ENCODE measurements around the gene EIF4E.

DNA sequence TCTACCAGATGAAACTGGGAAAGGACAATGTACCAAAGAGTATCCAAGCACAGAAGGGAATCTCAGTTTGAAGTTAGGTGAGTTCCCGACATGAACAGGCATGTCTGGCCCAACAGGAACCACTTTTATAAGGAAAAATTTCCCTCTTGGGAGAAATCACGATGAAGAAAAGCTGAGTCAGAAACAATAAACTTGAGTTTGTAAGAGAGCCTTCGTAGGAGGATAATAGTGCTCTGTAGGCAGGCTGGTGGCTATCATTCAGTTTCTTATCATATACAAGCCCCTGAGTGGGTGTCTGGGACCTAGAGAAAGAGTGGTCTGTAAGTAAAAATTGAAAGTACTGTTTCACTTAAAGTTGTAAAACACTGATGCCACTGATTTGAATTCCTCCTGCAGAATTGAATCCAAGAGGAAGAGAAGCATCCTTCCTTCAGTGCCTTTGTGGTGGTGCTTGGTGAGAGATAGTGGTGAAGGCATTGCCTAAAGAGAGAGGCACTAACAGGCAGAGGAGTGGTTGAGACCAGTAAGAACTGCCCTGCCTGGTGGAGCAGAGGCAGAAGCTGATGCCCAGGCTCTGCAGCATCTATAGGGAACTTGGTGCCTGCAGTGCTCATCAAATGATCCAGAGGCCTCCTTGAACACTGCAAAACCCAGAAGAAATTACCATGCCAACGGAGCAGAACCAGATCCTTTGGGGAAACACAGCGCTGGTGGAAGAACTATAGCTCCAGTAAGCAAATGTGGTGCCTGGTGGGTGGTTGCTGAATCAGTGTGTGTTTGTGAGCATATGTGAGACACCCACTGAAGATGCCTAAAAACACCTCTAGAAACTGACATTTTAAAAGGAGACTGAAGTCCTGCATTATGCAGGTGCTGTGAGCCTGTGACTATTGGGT is 34.9 kb upstream of the EIF4E start:
- TF ChIP-seq, protein P1, sequence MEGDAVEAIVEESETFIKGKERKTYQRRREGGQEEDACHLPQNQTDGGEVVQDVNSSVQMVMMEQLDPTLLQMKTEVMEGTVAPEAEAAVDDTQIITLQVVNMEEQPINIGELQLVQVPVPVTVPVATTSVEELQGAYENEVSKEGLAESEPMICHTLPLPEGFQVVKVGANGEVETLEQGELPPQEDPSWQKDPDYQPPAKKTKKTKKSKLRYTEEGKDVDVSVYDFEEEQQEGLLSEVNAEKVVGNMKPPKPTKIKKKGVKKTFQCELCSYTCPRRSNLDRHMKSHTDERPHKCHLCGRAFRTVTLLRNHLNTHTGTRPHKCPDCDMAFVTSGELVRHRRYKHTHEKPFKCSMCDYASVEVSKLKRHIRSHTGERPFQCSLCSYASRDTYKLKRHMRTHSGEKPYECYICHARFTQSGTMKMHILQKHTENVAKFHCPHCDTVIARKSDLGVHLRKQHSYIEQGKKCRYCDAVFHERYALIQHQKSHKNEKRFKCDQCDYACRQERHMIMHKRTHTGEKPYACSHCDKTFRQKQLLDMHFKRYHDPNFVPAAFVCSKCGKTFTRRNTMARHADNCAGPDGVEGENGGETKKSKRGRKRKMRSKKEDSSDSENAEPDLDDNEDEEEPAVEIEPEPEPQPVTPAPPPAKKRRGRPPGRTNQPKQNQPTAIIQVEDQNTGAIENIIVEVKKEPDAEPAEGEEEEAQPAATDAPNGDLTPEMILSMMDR (IDR thresholded peaks at IDR 0.05), result no peak
- no peak for TF ChIP-seq POLR2AphosphoS5 (IDR thresholded peaks at IDR 0.05)

Data from gastroesophageal sphincter (tissue), 3 donors.